GM18511 (cell line): ENCODE results near the gene RHOC.

ENCODE experiments used
- ATAC-seq: cut with Tn5 transposase; IDR thresholded peaks from one replicate; pipeline ENCODE4 v1.9.1; 2021; ENCODE audit warnings: mild to moderate bottlenecking, moderate library complexity; ENCODE audit not compliant: unreplicated experiment

RHOC gene

GRCh38 chr1:112686835-112687234, 20.1 kb downstream of the RHOC start:
- ATAC-seq = no peak

GRCh38 chr1:112686417-112686816, 20.5 kb downstream of the RHOC start:
- no peak for ATAC-seq

- no peak for ATAC-seq
These were observed 21.0 kb downstream of the RHOC start for GRCh38 chr1:112685913-112686312.

- ATAC-seq = no peak
These were observed 28.3 kb downstream of the RHOC start for GRCh38 chr1:112678605-112679004.

- no peak for ATAC-seq
These were observed 29.4 kb downstream of the RHOC start for GRCh38 chr1:112677501-112677900.

- no peak for ATAC-seq
These were observed 30.4 kb downstream of the RHOC start for GRCh38 chr1:112676543-112676942.

GRCh38 chr1:112675728-112676381, 31.1 kb downstream of the RHOC start:
- ATAC-seq = no peak

- ATAC-seq = peak; percentile 46
These were observed 31.8 kb downstream of the RHOC start for GRCh38 chr1:112674986-112675727.

- peak; percentile 82 for ATAC-seq
These were observed 32.4 kb downstream of the RHOC start, which contains the start of gene MOV10 for GRCh38 chr1:112674440-112674985. Gene MOV10, plus strand, starts transcription at chr1:112674659. Its CDS starts 254 bp downstream, at chr1:112674913.

GRCh38 chr1:112673592-112674439, 33.1 kb downstream of the RHOC start:
- no peak for ATAC-seq

- no peak for ATAC-seq
These were observed 34.1 kb downstream of the RHOC start for GRCh38 chr1:112672842-112673241.

GRCh38 chr1:112672009-112672408, 34.9 kb downstream of the RHOC start:
- no peak for ATAC-seq

GRCh38 chr1:112666946-112667345, 40.0 kb downstream of the RHOC start:
- no peak for ATAC-seq

- no peak for ATAC-seq
These were observed 41.1 kb downstream of the RHOC start for GRCh38 chr1:112665857-112666256.

- ATAC-seq = no peak
These were observed 55.7 kb downstream of the RHOC start for GRCh38 chr1:112651205-112651604.
